OCI-LY3 (cell line): ENCODE measurements around the gene PRMT3.

Experiments
- H2AFZ ChIP-seq: fragments of 200-600, 300-600 bp; shearing (Covaris generic); 2 replicates; pipeline ENCODE4 v1.6.0; 2014; ENCODE audit warnings: antibody characterized with exemption, low read depth, low read length
- H3K27ac ChIP-seq: fragments of 200-600, 300-600 bp; sonication (generic); 2 replicates; pipeline ENCODE4 v1.5.1; 2014; ENCODE audit warnings: mild to moderate bottlenecking, low read length, moderate library complexity, mixed read lengths
- H3K27me3 ChIP-seq: fragments of 200-600, 300-600 bp; sonication (generic); 2 replicates; pipeline ENCODE4 v1.6.1; 2014; ENCODE audit warnings: low read depth, low read length, mixed read lengths
- H3K36me3 ChIP-seq: fragments of 200-600, 300-600 bp; sonication (generic); replicated peaks from 2 replicates; pipeline ENCODE3; 2014; ENCODE audit warnings: low read depth, low read length, mixed read lengths
- H3K4me1 ChIP-seq: fragments of 300-600, 200-600 bp; sonication (generic); 2 replicates; pipeline ENCODE4 v1.6.1; 2014; ENCODE audit warnings: low read length, mixed read lengths
- H3K4me2 ChIP-seq: fragments of 200-600, 300-600 bp; sonication (generic); 2 replicates; pipeline ENCODE4 v1.6.1; 2014; ENCODE audit warnings: low read length, mixed read lengths
- H3K4me3 ChIP-seq: fragments of 300-600, 200-600 bp; sonication (generic); 2 replicates; pipeline ENCODE4 v1.5.1; 2014; ENCODE audit warnings: antibody characterized with exemption, mild to moderate bottlenecking, low read length, moderate library complexity
- H3K79me2 ChIP-seq: fragments of 300-600, 200-600 bp; shearing (Covaris generic); 2 replicates; pipeline ENCODE4 v1.6.1; 2014; ENCODE audit warnings: mild to moderate bottlenecking, low read length, mixed read lengths
- H3K9ac ChIP-seq: fragments of 300-600, 200-600 bp; shearing (Covaris generic); 2 replicates; pipeline ENCODE4 v1.6.0; 2014; ENCODE audit warnings: mild to moderate bottlenecking, low read length, moderate library complexity
- H3K9me3 ChIP-seq: fragments of 200-600, 300-600 bp; shearing (Covaris generic); 2 replicates; pipeline ENCODE4 v1.6.1; 2014; ENCODE audit warnings: low read length, mixed read lengths; ENCODE audit not compliant: insufficient read depth
- H4K20me1 ChIP-seq: fragments of 200-600, 300-600 bp; sonication (generic); 2 replicates; pipeline ENCODE4 v1.6.1; 2016; ENCODE audit warnings: low read length, mixed read lengths; ENCODE audit not compliant: insufficient read depth
- EZH2phosphoT487 ChIP-seq: fragments of 200-600 bp; shearing (Covaris generic); IDR thresholded peaks from 2 replicates; pipeline ENCODE4 v1.6.1; 2018; ENCODE audit warnings: antibody characterized with exemption, mixed run types, low read depth
- TF ChIP-seq, protein P1 (sequence below): fragments of 200-600, 300-600 bp; sonication (generic); IDR thresholded peaks from 2 replicates; pipeline ENCODE4 v1.5.1; 2014; ENCODE audit warnings: antibody characterized with exemption, low read length, low read depth

PRMT3 gene

DNA sequence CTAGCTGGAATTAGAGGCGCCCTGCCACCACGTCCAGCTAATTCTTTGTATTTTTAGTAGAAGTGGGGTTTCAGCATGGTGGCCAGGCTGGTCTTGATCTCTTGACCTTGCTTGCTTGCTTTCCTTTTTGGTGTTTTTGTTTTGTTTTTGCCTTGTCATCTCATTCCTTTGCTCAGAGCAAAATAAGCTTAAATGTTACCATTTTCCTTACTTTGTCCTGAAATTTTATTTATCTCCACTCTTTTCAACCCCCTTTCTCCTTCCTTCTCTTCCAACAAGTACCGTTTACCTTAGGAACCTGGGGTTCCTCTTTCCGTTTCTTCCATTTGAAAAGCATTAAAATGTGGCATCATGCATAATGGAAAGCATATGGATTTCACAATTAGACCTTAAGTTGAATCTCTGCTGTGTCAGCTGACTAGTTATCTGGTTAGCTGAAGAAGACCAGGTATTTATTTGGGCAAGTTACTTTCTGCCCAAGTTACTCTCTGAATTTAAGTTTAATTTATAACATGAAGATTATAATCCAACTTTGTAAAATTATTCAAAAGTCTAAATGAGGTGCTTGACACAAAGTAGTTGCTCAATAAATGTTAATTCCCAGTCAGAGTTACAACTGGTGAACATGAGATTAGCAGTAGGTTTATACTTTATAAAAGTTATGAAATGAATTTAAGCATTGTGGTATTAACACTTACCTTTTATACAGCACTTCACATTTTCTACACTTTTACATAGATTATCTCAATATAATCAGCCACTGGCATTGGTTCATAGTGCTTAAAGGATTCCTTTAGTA is 69.7 kb downstream of the PRMT3 start:
- Histone ChIP-seq H2AFZ (no peak overlapping the region), H3K27ac (no peak overlapping the region), H3K4me1 (peaks cover 7% of the 10 kb centered on the region), H3K4me2 (no peak overlapping the region), H3K27me3 (no peaks in the 10 kb centered on the region), H4K20me1 (no peaks in the 10 kb centered on the region), H3K4me3 (no peak overlapping the region), H3K9me3 (no peaks in the 10 kb centered on the region), H3K9ac (no peak overlapping the region), H3K79me2 (no peaks in the 10 kb centered on the region), H3K36me3 (peaks cover 14% of the 10 kb centered on the region)
- TF ChIP-seq, protein P1, sequence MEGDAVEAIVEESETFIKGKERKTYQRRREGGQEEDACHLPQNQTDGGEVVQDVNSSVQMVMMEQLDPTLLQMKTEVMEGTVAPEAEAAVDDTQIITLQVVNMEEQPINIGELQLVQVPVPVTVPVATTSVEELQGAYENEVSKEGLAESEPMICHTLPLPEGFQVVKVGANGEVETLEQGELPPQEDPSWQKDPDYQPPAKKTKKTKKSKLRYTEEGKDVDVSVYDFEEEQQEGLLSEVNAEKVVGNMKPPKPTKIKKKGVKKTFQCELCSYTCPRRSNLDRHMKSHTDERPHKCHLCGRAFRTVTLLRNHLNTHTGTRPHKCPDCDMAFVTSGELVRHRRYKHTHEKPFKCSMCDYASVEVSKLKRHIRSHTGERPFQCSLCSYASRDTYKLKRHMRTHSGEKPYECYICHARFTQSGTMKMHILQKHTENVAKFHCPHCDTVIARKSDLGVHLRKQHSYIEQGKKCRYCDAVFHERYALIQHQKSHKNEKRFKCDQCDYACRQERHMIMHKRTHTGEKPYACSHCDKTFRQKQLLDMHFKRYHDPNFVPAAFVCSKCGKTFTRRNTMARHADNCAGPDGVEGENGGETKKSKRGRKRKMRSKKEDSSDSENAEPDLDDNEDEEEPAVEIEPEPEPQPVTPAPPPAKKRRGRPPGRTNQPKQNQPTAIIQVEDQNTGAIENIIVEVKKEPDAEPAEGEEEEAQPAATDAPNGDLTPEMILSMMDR = no peak
- TF ChIP-seq EZH2phosphoT487 = no peak

DNA sequence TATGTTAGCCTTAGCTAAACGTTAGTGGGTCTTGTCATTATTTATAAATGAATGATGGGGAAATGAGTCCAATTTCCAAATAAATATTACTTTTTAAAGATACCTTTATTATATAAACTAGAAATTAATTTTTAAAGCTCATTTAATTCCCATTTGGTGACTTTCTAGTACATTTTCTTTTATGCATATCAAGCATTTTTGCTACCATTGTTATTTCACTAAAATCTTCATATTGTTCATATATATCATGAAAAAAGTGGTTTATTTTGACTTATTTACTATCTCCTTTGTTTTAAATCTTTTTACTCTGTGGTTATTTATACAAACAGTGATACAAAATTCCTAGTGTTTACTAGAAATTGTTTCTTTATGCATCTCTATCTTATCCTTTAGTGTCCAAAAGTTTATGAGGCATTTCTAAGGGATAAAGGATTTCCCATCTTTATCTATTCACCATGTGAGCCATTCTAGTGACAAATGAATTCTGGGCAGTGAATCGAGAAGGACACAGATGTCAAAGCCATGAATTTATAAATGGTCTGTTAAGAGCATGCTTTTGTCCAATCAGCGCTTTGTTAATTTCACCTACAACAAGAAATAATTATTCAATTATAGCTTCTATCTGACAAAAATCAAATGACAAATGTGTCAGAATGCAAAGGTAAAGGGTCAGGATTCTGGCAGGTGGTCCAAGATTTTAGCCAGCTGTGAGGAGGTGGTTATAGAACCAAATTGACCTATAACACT is 70.6 kb downstream of the PRMT3 start:
- no peaks in the 10 kb centered on the region for H3K9me3 ChIP-seq
- H3K4me1 ChIP-seq = peaks cover 7% of the 10 kb centered on the region
- H3K9ac ChIP-seq = no peak overlapping the region
- TF ChIP-seq, protein P1 = no peak
- TF ChIP-seq EZH2phosphoT487 = no peak
- H3K27me3 ChIP-seq = no peaks in the 10 kb centered on the region
- no peak overlapping the region for H3K4me3 ChIP-seq
- peaks cover 14% of the 10 kb centered on the region for H3K36me3 ChIP-seq
- H4K20me1 ChIP-seq = no peaks in the 10 kb centered on the region
- no peak overlapping the region for H3K27ac ChIP-seq
- H2AFZ ChIP-seq = no peak overlapping the region
- no peak overlapping the region for H3K4me2 ChIP-seq
- no peaks in the 10 kb centered on the region for H3K79me2 ChIP-seq

DNA sequence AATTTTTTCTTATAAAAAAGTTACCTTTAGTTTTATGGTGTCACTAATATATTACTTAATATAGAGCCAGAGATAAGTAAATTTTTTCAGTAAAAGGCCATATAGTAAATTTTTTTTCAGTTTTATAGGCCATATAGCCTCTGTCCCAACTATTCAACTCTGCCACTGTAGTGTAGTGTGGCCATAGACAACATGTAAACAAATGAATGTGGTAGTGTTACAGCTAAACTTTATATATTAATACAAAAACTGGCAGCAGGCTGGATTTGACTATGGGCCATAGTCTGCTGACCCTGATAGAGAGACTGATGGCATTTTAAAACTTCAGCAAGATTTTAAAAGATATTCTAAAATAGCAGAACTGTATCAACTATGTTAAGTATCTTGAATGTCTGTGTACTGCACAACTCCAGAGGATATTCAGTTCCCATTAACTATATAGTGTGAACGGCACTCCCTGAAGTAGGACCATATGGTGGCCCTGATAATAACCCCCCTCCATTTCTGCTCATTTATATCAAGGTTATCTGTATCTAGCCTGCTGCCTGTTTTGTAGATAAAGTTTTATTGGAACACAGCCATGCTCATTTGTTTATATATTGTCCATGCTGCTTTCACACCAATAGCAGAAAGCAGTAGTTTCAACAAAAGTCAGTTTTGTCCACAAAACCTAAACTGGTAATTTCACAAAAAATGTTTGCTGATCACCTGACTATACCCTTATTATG is 71.6 kb downstream of the PRMT3 start:
- H3K4me1 ChIP-seq = peaks cover 7% of the 10 kb centered on the region
- H3K9me3 ChIP-seq = no peaks in the 10 kb centered on the region
- no peaks in the 10 kb centered on the region for H4K20me1 ChIP-seq
- peaks cover 10% of the 10 kb centered on the region for H3K36me3 ChIP-seq
- TF ChIP-seq, protein P1 = no peak
- TF ChIP-seq EZH2phosphoT487 = no peak
- no peak overlapping the region for H2AFZ ChIP-seq
- no peak overlapping the region for H3K27ac ChIP-seq
- no peak overlapping the region for H3K4me2 ChIP-seq
- H3K27me3 ChIP-seq = no peaks in the 10 kb centered on the region
- no peak overlapping the region for H3K4me3 ChIP-seq
- no peaks in the 10 kb centered on the region for H3K79me2 ChIP-seq
- H3K9ac ChIP-seq = no peak overlapping the region

DNA sequence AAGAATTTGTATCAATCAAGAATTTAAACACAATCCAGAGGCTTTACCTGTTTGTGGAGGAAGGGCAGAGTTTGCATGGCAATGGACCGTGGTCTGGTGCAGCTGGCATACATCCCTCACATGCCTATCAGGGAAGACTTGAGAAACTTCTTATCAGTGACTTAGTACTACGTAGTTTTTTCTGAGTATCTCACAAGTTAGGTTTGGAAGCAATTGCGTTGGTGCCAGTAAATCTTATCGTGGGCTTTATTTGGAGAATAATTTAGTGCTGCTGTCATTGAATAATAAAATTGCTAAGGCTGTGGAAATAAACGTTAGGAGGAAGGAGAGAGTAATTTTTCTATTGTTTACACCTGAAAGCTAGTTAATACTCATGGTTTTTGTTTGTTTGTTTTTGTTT is 72.3 kb downstream of the PRMT3 start:
- Histone ChIP-seq H2AFZ (no peak overlapping the region), H3K27me3 (no peaks in the 10 kb centered on the region), H3K9ac (no peak overlapping the region), H4K20me1 (no peaks in the 10 kb centered on the region), H3K4me2 (no peak overlapping the region), H3K9me3 (no peaks in the 10 kb centered on the region), H3K4me1 (peaks cover 7% of the 10 kb centered on the region), H3K27ac (no peak overlapping the region), H3K4me3 (no peak overlapping the region), H3K36me3 (peaks cover 14% of the 10 kb centered on the region), H3K79me2 (no peaks in the 10 kb centered on the region)
- TF ChIP-seq, protein P1 = no peak
- no peak for TF ChIP-seq EZH2phosphoT487
